ENCODE results near the gene IFI27L1.

The IFI27L1 gene

DNA sequence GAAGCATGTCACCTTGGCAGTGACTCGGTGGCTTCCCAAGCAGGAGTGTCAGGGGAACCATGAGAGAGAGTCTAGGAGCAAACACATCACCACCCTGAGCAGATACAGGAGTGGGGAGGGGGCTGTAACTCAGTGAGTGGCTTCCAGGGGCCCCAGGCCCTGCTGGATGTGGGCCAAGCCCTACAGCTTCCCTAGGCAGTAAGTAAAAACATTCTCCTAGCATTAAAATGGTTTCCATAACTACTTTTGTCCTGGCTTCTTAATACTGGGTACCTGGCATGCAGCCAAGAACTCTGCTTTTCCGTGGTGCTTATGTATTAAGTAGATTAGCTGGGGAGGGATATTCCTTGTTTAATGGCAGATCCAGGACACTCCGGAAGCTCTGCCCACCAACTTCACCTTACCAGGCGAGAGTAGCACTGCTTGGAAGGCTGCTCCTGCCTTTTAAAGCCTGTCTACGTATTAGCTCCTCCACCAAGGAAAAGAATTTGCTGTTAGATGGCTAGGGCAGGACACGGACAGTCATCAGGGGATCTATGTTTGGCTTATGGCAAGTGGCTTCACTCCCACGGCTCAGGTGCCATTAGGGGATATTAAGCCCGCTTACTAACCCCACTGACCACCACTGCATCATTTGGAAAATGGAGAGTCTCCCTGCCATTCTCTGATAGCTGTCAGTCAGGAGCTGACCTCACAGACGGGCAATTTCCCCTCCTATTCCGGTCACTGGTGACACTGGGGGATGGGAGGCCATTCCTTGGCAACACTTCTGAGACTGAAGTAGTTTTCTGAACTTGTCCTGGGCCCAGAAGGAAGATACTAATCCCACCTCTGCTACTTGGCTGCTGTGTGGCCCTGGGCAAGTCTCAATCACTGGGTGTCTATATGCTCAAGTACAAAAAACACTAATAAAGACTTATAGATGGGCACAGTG, 32.2 kb upstream of the IFI27L1 start:
- TF ChIP-seq, protein P1, sequence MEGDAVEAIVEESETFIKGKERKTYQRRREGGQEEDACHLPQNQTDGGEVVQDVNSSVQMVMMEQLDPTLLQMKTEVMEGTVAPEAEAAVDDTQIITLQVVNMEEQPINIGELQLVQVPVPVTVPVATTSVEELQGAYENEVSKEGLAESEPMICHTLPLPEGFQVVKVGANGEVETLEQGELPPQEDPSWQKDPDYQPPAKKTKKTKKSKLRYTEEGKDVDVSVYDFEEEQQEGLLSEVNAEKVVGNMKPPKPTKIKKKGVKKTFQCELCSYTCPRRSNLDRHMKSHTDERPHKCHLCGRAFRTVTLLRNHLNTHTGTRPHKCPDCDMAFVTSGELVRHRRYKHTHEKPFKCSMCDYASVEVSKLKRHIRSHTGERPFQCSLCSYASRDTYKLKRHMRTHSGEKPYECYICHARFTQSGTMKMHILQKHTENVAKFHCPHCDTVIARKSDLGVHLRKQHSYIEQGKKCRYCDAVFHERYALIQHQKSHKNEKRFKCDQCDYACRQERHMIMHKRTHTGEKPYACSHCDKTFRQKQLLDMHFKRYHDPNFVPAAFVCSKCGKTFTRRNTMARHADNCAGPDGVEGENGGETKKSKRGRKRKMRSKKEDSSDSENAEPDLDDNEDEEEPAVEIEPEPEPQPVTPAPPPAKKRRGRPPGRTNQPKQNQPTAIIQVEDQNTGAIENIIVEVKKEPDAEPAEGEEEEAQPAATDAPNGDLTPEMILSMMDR (IDR thresholded peaks at IDR 0.05; ENCODE audit: borderline replicate concordance, control extremely low read depth, extremely low read depth, insufficient read depth, missing control alignments): no peak
- in situ Hi-C loops (cut with MboI; ENCODE audit: low sequenced_read_pairs, unreplicated experiment): no loop called here
- DNase-seq (ENCODE audit: low spot score): no peak

DNA sequence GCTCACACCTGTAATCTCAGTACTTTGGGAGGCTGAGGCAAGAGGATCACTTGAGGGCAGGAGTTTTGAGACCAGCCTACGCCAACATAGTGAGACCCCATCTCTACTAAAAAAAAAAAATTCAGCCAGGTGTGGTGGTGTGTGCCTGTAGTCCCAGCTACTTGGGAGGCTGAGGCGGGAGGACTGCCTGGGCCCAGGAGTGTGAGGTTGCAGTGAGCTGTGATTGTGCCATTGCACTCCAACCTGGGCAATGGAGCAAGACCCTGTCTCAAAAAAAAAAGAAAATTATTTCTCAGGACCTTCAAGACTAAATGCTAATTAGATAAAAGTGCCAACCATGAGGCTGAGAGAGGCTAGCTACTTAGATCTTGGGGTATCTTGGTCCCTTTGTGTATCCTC, 31.5 kb upstream of the IFI27L1 start:
- TF ChIP-seq, protein P1 (IDR thresholded peaks at IDR 0.05; ENCODE audit: borderline replicate concordance, control extremely low read depth, extremely low read depth, insufficient read depth, missing control alignments): no peak
- in situ Hi-C loops (cut with MboI; ENCODE audit: low sequenced_read_pairs, unreplicated experiment): no loop called here
- DNase-seq (ENCODE audit: low spot score): no peak

DNA sequence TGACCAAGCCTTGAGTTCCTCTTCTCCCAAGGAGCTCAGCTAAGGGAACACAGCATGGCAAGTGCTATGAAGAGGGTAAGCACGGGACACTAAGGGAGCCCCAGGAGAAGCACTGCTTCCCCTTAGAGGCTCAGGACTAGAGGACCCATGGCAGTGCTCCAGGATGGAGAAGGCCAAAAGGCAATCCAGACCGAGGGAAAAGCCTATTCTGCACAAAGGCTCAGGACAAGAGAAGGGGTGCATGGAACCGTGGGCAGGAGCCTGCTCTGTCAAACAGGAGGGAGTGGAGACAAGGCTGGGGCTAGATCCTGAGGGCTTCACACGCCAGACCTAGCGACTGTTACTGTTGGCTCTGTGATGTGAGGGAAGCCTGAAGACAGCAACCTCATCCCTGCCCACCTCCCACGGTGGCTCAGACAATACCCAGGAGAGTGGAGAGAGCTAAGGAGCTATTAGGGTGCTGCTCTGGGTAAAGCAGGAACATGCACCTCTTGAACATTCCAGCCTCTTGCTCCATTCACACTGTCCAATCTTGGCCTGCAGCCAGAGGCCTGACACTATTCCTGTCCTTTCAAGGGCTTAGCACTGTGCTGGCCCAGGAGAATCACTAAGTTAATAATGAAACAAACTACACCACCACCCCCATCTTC, 30.8 kb upstream of the IFI27L1 start:
- in situ Hi-C loops (cut with MboI; ENCODE audit: low sequenced_read_pairs, unreplicated experiment): no loop called here
- TF ChIP-seq, protein P1 (IDR thresholded peaks at IDR 0.05; ENCODE audit: borderline replicate concordance, control extremely low read depth, extremely low read depth, insufficient read depth, missing control alignments): no peak
- DNase-seq (ENCODE audit: low spot score): no peak

DNA sequence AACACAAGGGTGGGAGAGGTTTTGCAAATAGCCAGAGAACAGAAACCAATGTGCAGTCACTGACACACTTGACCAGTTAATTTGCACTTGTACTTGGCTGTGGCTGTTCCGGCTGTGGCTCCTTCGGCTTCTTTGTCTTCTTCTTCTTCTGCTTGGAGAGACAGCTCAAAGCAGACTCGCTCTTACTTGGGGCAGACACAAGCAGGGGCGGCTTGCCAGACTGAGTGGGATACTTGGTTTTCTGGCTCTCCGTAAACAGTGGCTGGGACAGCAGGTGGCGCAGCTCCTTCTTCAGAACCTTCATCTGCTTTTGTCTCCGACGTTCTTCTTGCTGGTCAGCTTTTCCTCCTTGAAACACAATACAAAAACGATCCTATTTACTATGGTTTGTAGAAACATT, 30.0 kb upstream of the IFI27L1 start:
- TF ChIP-seq, protein P1 (IDR thresholded peaks at IDR 0.05; ENCODE audit: borderline replicate concordance, control extremely low read depth, extremely low read depth, insufficient read depth, missing control alignments): no peak

DNA sequence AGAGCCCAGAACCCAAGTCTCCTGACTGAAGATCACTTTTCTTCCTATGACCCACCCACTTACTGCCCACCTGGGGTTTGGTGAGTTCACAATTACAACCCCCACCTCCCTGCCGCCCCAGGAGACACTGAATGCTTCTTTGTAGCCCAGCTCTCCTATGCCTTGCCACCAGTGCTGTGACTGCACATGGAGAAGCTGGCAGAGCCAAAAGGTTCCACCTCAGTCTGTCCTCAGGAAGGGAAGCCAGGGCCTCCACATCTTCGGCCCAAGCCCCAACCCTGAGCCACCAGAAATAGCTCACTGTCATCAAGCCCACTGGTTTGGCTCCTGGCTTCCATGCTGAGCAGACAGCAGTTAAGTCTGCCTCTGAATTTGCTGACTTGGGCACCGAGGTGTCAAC, 29.3 kb upstream of the IFI27L1 start:
- DNase-seq (ENCODE audit: low spot score): no peak
- in situ Hi-C loops (cut with MboI; ENCODE audit: low sequenced_read_pairs, unreplicated experiment): no loop called here
- TF ChIP-seq, protein P1 (IDR thresholded peaks at IDR 0.05; ENCODE audit: borderline replicate concordance, control extremely low read depth, extremely low read depth, insufficient read depth, missing control alignments): no peak

More for the DNA sequence above, 30.0 kb upstream of the IFI27L1 start:
- no peak for DNase-seq (ENCODE audit: low spot score)
- in situ Hi-C loops (cut with MboI; ENCODE audit: low sequenced_read_pairs, unreplicated experiment): no loop called here

DNA sequence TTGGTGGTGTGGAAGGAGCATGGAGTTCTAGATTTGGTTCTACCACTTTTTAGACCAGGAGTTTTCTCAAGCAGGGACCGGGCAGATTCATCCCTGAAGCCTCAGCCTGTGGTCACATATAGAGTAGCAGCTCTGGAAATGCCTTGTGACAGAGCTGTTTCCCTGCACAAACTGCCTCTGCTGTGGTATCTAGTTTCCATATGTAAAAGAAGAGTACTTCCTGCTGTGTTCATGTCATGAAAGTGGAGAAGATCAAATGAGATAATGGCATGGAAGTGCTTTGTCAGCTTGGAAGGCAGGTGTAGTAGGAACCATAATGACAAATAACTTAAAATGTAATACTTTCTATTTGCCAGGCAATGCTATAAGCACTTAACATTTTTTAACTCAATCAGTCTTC, 28.9 kb upstream of the IFI27L1 start:
- in situ Hi-C loops (cut with MboI; ENCODE audit: low sequenced_read_pairs, unreplicated experiment): no loop called here
- TF ChIP-seq, protein P1 (IDR thresholded peaks at IDR 0.05; ENCODE audit: borderline replicate concordance, control extremely low read depth, extremely low read depth, insufficient read depth, missing control alignments): no peak
- no peak for DNase-seq (ENCODE audit: low spot score)
